PC-9 (cell line): ENCODE measurements around the gene IQCH. TPM values are rescaled to one million over a fixed set of nuclear protein-coding genes. Genes with fewer than 3 reads are reported as not detected.
A peak's percentile ranks its signal among the peaks of the same experiment; 100 is the strongest.

ENCODE experiments used
- BruUV-seq: library from RNA; stranded (reverse); fragments of 400-500 nt; replicated peaks from 2 replicates; lab custom pipeline; 2021; lab: Mats Ljungman, UMichigan
- CTCF ChIA-PET: fragments of 300-600 bp; sonication (Branson Sonifier 250); formaldehyde crosslinking; loops from one replicate; lab custom pipeline; 2022; ENCODE audit warnings: antibody characterized with exemption; lab: Charles Lee
- POLR2A ChIA-PET: fragments of 300-600 bp; sonication (Branson Sonifier 250); formaldehyde crosslinking; loops from one replicate; lab custom pipeline; 2022; ENCODE audit warnings: antibody characterized with exemption; ENCODE audit not compliant: unreplicated experiment; lab: Charles Lee
- DNase-seq, 2 experiments: peaks; one replicate each; pipeline versions ENCODE4 v3.0.0 to v3.0.0-alpha.2; 2015 to 2022; ENCODE audit warnings: mixed read lengths in 1 of 2
- H2AFZ ChIP-seq: fragments of 200-600 bp; sonication (generic); 2 replicates; pipeline ENCODE4 v1.8.1; 2017; ENCODE audit warnings: antibody characterized with exemption
- H3F3A ChIP-seq: fragments of 200-600 bp; sonication (generic); 2 replicates; pipeline ENCODE4 v1.8.1; 2017; ENCODE audit warnings: antibody characterized with exemption, mild to moderate bottlenecking, low read depth; ENCODE audit not compliant: insufficient read depth
- H3K27ac ChIP-seq: fragments of 200-600 bp; sonication (generic); 2 replicates; pipeline ENCODE4 v1.6.1; 2016; ENCODE audit warnings: mixed run types
- H3K27me3 ChIP-seq: fragments of 200-600 bp; sonication (generic); 2 replicates; pipeline ENCODE4 v1.6.1; 2016; ENCODE audit warnings: low read depth, mixed run types; ENCODE audit not compliant: insufficient read depth
- H3K36me3 ChIP-seq: fragments of 200-600 bp; sonication (generic); 2 replicates; pipeline ENCODE4 v1.6.1; 2016; ENCODE audit warnings: low read depth, mixed run types
- H3K4me1 ChIP-seq: fragments of 200-600 bp; sonication (generic); replicated peaks from 2 replicates; pipeline ENCODE4 v1.6.1; 2016; ENCODE audit warnings: mixed run types; ENCODE audit not compliant: insufficient read depth
- H3K4me2 ChIP-seq: fragments of 200-600 bp; sonication (generic); 2 replicates; pipeline ENCODE4 v1.6.1; 2017; ENCODE audit warnings: mixed run types
- H3K4me3 ChIP-seq: fragments of 200-600 bp; sonication (generic); 2 replicates; pipeline ENCODE4 v1.6.1; 2016; ENCODE audit warnings: mixed run types
- H3K79me2 ChIP-seq: fragments of 200-600 bp; sonication (generic); 2 replicates; pipeline ENCODE4 v1.6.1; 2017; ENCODE audit warnings: low read depth, mixed run types
- H3K9me2 ChIP-seq: fragments of 200-600 bp; sonication (generic); 2 replicates; pipeline ENCODE4 v1.8.1; 2017; ENCODE audit warnings: mild to moderate bottlenecking; ENCODE audit not compliant: insufficient read depth
- H3K9me3 ChIP-seq: fragments of 200-600 bp; sonication (generic); 2 replicates; pipeline ENCODE4 v1.8.1; 2016; ENCODE audit warnings: low read depth; ENCODE audit not compliant: insufficient read depth
- H4K20me1 ChIP-seq: fragments of 200-600 bp; sonication (generic); 2 replicates; pipeline ENCODE4 v1.8.1; 2017; ENCODE audit not compliant: insufficient read depth
- CTCF ChIP-seq: fragments of 200-600 bp; sonication (generic); conservative IDR thresholded peaks from 2 replicates; pipeline ENCODE4 v1.6.1; 2017; ENCODE audit warnings: mixed run types, antibody characterized with exemption, mild to moderate bottlenecking, moderate library complexity
- EZH2 ChIP-seq: fragments of 200-600 bp; sonication (generic); IDR thresholded peaks from 2 replicates; pipeline ENCODE4 v1.8.0; 2017; ENCODE audit warnings: antibody characterized with exemption, low read depth
- intact Hi-C: fragments of 100-400 bp; cut with micrococcal nuclease; formaldehyde crosslinking; loops from one replicate; pipeline ENCODE4 v1.10.0; 2022; ENCODE audit not compliant: unreplicated experiment
- total RNA-seq: library from RNA; stranded (reverse); gene quantifications from 2 replicates; pipeline ENCODE4 v1.2.3, GENCODE V29; 2021

The IQCH gene
- total RNA-seq, 1 experiment from 2014 or later, result 7.5 TPM

GRCh38 chr15:67528513-67528912, 273.9 kb downstream of the IQCH start:
- H3K9me2 ChIP-seq, result no peaks in the 10 kb centered on the region
- CTCF ChIA-PET, result no interaction called here

DNA sequence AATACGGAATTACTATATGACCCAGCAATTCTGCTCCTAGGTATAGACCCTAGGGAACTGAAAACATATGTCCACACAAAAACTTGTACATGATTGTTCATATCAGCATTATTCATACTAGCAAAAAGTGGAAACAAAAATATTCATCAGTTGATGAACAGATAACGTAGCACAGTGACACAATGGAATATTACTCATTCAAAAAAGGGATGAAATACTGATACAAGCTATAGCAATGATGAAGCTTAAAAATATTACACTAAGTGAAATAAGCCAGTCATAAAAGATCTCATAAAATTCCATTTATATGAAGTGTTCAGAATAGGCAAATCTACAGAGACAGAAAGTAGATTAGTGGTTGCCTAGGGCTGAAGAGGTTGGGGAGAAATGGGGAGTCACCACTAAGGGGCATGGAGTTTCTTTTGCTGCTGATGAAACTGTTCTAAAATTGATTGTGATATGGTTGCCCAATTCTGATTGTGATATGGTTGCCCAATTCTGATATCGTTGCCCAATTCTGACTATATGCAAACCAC, 276.9 kb downstream of the IQCH start:
- H3K9me2 ChIP-seq, result no peaks in the 10 kb centered on the region
- BruUV-seq, result no TSS peak
- ChIA-PET POLR2A (interaction anchor here (1.1 kb wide), 1 partner anchor 9 kb away, joined by 6 read pairs; no protein-coding TSS in a partner anchor), CTCF (no interaction called here)
- intact Hi-C loops, result no loop called here
- H3K4me3 ChIP-seq, result no peak overlapping the region
- no peaks in the 10 kb centered on the region for H3K9me3 ChIP-seq
- peak overlapping the region; percentile 54 for H3K27ac ChIP-seq
- H3K79me2 ChIP-seq, result no peaks in the 10 kb centered on the region
- H2AFZ ChIP-seq, result no peak overlapping the region
- no peak overlapping the region for H3K4me2 ChIP-seq
- no peaks in the 10 kb centered on the region for H3F3A ChIP-seq
- no peaks in the 10 kb centered on the region for H3K27me3 ChIP-seq
- H4K20me1 ChIP-seq, result no peaks in the 10 kb centered on the region
- no peak for TF ChIP-seq EZH2
- TF ChIP-seq CTCF, result no peak
- DNase-seq, result peak in 1 of 2 experiments; percentile 67
- H3K36me3 ChIP-seq, result 0 out of 2 replicates have a peak, but pooled peaks cover 7% of the 10 kb centered on the region
- no peaks in the 10 kb centered on the region for H3K4me1 ChIP-seq

More at GRCh38 chr15:67528513-67528912, 273.9 kb downstream of the IQCH start:
- Histone ChIP-seq H3K27ac (no peak overlapping the region), H3K27me3 (no peaks in the 10 kb centered on the region), H3F3A (no peaks in the 10 kb centered on the region), H3K36me3 (0 out of 2 replicates have a peak, but pooled peaks cover 7% of the 10 kb centered on the region), H3K4me1 (peaks cover 5% of the 10 kb centered on the region; the same call in 1 of the 2 replicates), H3K79me2 (peaks cover 25% of the 10 kb centered on the region), H2AFZ (no peak overlapping the region), H4K20me1 (peaks cover under 1% of the 10 kb centered on the region; the same call in 1 of the 2 replicates), H3K4me3 (no peak overlapping the region), H3K4me2 (no peak overlapping the region), H3K9me3 (no peaks in the 10 kb centered on the region)
- POLR2A ChIA-PET, result no interaction called here
- intact Hi-C loops, result no loop called here
- BruUV-seq, result no TSS peak
- TF ChIP-seq EZH2, result no peak
- no peak for DNase-seq

DNA sequence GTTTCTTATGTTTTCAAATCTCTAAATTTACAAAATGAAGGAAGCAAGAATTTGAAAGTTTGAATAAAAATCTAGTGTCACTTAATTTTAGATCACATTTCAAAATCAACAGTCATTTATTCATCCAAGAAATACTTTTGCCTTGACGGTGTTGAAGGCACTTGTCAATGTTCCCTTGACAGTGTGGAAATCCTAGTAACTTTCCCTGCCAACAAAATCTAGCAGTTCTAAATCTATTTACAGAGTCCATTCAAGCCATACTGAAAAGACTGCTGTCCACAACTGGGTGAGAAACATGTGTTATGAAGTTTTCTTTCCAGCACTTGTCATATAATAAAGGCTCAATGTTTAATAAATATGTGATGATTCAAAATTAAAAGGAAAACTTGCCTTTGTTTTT, 279.3 kb downstream of the IQCH start:
- Histone ChIP-seq H3K9me2 (no peaks in the 10 kb centered on the region), H3K4me3 (no peak overlapping the region), H3F3A (no peaks in the 10 kb centered on the region), H3K79me2 (no peaks in the 10 kb centered on the region), H2AFZ (no peak overlapping the region), H3K27ac (no peak overlapping the region), H3K36me3 (no peaks in the 10 kb centered on the region), H3K4me2 (no peak overlapping the region), H3K9me3 (no peaks in the 10 kb centered on the region), H4K20me1 (no peaks in the 10 kb centered on the region), H3K27me3 (no peaks in the 10 kb centered on the region), H3K4me1 (no peaks in the 10 kb centered on the region)
- DNase-seq, result no peak
- no TSS peak for BruUV-seq
- ChIA-PET POLR2A (no interaction called here), CTCF (no interaction called here)
- TF ChIP-seq CTCF, result no peak
- no peak for TF ChIP-seq EZH2
- intact Hi-C loops, result no loop called here
